IPS-11a (cell line): ENCODE results near the gene CTIF.
"Not testable (repeated sequence)": the region's sequence is repeated elsewhere in the genome, so short reads cannot be mapped to it uniquely, and the experiment has no call there.

Experiments
- H3K4me3 ChIP-seq: one replicate; pipeline ENCODE4 v1.5.1; 2013; ENCODE audit warnings: low read depth, low read length, control low read depth

The CTIF gene

DNA sequence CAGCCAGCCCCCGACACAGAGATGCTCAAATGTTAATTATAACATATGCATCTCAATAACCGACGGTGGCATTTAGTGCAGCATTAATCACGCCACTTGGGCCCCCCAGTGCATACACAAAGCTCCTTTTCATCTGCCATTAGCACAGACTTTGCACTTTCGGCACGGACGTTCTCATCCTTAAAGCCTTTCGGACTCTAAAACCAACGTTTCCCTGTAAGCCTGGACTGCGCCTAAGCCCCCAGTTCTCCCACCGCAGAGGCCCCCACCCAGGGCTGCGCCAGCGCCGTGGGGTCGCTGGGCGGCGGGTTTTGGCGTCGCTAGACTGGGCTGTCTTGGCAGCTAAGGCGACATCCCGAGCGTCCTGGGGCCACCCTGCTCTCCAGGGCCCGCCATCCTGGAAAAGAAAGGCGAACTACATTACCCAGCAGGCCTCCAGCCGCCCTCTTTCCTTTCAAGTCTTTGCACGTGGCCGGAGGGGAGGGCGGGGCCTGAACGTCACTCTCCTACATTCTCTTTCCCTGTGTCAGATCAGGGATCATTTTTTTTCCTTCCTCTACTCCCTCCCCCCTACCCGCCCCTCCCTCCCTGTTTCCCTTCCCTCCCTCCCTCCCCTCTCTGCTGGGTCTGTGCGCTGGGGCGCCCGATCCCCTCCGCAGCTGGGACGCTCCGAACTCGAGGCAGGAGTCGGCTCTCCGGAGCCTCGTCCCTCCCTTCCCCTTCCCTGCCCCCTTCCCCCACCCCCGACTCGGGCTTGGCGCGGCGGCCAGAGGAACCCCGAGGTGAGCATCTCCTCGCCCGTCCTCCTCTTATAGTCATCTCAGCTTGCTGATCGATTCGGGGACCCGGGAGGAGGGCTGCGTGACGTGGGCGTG is at the start of gene CTIF:
Gene CTIF, plus strand, starts transcription at position 501 of the 875 bp plus-strand sequence. CDS start 80,535 bp downstream, outside the sequence.
- peak within 1 kb of the TSS; percentile 74 for H3K4me3 ChIP-seq

DNA sequence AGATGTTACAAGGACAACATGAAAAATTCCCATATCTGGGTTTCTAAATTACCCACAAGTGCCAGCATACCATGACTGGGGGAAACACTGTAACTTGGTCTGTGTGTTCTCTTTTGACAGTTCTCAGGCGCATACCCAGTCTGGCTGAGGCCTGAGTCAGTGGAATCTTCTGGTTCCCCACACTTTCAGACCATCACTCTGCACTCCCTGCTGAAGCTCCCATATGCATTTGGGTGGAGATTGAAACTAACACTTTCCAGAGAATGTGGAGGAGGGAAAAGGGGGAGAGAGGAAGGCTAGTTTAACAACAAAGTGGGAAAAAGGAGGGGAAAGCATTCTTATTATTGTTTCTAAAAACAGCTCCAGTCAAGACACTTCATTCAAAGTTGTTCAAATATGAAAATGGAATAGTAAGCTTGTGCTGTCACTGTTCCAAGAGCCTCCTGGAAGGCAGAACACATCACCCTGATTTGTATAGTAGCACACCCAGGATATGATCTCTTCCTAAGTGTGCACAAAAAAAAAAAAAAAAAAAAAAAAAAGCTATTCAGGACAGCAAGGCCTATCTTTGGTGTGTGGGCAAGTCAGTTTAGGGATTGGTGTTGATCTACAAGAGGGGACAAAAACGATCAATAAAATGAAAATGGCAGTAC is 48.1 kb upstream of the CTIF start:
- no peak overlapping the region for H3K4me3 ChIP-seq

DNA sequence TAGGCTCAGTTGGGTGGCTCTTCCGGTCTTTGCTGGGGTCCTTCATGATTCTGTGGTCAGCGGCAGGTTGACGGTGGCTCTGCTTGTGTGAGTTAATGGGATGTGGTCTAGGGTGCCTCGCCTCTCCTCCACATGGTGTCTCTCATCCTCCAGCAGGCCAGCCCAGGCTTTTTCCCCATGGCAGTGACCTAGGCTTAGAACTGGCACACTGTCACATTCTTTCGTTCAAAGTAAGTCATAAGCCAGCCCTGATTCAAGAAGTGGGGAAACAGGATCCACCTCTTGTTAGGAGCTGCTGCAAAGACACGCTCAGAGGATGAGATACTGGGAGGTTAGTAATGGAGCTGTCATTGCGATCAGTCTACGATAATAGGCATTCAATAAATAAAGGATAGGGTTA is 46.0 kb upstream of the CTIF start:
- H3K4me3 ChIP-seq: no peak overlapping the region

DNA sequence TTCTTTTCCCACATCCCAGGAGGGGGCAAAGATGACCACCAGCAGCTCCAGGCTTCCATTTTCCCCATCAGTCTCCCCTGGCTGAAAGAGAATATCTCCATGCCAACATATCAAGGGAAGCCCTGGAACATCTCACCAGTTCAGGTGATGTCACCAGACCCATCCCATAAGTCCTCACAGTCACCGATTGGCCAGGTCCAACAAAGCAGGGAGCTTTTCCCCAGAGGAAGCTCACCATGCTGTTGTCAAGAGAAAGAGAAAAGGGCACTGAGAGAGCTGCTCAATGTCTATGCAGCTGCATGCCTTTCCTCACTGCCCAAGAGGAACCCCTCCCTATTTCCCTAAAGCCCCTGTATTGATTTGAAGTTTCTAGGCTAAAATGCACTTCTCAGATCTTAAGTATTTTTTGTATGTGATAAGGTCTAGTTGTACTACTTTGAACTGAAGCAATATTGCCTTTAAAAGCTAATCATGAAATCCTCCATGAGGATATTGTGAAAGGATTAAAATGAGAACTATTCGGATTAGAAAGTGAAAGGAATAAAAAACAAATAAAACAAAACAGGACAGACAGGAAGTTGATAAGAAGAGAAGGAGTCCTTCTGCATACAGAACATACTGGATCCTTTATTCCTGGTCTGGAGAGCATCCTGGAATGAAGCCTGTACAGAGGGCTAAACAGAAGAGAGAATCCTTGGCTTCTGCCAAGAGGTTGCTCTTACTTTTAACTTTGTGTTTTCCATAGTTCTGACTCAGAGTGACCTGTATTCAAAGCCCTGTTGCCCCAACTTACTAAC is 45.2 kb upstream of the CTIF start:
- no peak overlapping the region for H3K4me3 ChIP-seq

DNA sequence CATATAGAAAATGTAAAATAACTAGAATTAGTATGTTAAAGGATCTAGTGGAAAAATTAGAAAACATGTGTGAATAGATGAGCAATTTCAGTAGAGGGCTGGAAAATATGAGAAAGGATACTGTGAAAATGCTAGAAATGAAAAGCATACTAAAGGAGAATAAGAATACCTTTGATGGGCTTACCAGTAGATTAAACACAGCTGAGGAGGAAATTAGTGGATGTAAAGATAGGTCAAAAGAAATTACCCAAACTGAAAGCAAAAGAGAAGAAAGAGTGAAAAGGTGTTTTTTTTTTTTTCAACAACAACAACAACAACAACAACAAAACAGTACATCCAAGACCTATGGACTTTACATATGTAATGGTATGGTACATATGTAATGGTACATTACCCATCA is 41.0 kb upstream of the CTIF start:
- no peak overlapping the region for H3K4me3 ChIP-seq

DNA sequence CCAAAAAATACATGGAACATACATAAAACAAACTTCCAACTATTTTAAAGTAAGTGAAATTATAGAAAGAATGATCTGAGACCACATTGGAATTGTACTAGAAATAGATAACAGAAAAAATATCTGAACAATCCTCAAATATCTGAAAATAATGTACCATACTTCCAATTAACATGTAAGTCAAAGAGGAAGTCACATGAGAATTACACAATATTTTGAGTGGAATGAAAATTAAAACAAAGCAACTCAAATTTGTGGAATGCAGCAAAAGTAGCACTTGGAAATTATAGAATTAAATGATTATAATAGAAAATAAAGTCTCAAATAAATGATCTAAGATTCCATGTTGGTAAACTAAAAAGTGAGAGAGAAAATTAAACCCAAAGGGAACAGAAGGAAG is 38.3 kb upstream of the CTIF start:
- H3K4me3 ChIP-seq: no peak overlapping the region

DNA sequence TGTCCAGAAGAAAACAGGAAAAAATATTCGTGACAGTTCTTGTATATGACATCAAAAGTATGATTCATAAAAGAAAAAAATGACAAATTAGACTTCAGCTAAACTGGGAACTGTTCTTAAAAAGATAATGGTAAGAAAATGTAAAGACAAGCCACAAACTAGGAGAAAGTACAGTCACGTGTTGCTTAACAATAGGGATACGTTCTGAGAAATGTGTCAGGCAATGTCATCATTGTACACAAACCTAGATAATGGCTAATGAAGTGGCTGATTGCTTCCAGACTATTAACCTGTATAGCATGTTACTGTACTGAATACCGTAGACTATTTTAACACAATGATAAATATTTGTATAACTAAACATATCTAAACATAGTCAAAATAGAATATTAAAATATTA is 35.9 kb upstream of the CTIF start:
- no peak overlapping the region for H3K4me3 ChIP-seq

DNA sequence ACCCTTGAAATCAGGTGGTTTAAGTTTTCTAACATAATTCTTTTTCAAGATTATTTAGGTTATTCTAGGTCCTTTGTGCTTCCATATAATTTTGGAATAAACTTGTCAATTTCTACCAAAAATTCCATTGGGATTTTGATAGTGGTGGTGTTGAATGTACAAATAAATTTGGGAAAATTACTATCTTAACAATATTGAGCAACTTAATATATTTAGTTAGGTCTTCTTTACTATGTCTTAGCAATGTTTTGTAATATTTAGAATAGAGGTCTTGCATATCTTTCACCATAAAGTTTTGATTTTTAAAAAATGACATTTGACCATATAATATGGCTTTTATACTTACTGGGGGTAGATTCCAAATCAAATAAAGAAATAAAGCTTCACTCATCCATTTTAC is 34.0 kb upstream of the CTIF start:
- H3K4me3 ChIP-seq: no peak overlapping the region

DNA sequence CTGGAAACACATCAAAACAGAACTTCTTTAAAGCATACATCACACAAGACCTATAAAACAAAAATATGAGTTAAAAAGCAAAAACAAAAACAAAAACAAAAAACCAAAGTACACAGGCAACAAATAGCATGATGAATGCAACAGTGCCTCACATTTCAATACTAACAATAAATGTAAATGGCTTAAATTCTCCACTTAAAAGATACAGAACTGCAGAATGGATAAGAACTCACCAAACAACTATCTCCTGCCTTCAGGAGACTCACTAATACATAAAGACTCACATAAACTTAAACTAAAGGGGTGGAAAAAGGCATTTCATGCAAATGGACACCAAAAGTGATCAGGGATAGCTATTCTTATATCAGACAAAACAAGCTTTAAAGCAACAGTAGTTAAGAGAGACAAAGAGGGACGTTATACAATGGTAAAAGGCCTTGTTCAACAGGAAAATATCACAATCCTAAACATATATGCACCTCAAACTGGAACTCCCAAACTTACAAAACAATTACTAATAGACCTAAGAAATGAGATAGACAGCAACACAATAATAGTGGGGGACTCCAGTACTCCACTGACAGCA is 31.8 kb upstream of the CTIF start:
- not testable (repeated sequence) for H3K4me3 ChIP-seq

DNA sequence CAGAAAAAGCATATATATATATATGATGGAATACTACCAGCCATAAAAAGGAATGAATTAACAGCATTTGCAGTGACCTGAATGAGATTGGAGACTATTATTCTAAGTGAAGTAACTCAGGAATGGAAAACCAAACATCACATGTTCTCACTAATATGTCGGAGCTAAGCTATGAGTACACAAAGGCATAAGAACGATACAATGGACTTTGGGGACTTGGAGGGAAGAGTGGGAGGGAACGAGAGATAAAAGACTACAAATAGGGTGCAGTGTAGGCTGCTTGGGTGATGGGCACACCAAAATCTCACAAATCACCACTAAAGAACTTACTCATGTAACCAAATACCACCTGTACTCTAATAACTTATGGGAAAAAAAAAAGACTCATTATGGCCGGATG is 26.3 kb upstream of the CTIF start:
- H3K4me3 ChIP-seq: not testable (repeated sequence)

DNA sequence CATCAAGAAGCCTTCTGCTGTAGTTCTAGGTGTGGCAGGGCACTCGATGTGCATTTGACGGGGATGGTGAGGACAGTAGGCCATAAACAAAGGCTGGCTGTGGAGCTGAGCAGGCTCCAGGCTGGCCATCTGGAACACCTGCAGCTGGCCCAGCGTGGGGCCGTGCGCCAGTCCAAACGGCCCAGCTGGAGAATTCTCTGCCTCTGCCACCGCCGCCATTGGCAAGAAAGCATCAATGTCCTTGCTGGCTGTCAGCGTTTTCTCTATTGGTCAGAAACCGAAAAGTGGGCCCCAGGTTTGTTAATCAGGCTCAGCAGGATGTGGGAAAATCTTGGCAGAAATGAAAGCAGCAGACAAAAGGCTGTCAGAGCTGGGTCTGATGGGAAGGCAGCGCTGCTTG is 24.0 kb upstream of the CTIF start:
- H3K4me3 ChIP-seq: no peak overlapping the region

DNA sequence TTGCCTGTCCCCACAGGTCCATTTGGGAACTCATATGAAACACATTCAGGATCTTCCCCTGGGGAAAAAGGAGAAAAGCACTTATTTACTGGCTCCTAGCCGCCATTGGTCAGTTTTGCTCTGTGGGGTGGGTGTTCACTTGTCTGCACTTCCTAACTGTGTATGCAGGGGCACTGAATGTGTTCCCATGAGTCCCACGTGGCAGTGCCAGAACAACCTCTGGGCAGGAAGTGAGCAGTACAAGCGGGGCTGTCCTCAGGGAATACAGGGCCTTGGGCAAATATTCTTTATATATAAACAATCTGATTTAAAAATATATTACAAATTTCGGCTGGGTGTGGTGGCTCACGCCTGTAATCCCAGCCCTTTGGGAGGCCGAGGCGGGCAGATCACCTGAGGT is 21.8 kb upstream of the CTIF start:
- H3K4me3 ChIP-seq: no peak overlapping the region

DNA sequence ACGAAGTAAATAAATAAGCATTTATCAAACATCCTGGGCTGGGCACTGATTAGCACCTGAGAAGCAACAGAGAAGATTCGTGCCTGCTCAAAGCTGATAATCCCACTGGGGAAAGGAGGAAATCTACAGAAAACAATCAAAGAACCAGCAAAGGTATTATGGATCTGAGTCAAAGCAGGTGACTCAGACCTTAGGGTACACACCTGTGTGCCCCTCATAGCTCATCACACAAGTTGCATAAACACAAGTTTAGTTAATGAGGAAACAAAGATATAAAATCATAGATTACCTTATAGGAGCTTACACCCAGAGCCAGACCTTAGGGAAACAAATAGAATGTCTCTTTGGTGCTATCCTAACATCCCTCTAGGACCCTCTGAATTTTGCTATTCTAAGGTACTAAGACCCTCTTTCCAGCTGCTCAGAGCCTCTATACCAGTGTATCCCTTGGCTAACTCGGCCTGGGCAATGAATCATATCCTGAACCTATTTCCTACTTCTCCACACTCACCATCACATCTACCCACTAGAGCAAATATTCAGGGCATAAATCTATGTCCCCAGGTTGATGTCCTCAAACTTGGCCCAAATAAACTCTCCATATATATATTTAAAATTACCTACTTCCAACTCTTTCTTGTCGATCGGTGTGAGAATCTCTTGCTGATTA is 19.3 kb upstream of the CTIF start:
- H3K4me3 ChIP-seq: no peak overlapping the region

DNA sequence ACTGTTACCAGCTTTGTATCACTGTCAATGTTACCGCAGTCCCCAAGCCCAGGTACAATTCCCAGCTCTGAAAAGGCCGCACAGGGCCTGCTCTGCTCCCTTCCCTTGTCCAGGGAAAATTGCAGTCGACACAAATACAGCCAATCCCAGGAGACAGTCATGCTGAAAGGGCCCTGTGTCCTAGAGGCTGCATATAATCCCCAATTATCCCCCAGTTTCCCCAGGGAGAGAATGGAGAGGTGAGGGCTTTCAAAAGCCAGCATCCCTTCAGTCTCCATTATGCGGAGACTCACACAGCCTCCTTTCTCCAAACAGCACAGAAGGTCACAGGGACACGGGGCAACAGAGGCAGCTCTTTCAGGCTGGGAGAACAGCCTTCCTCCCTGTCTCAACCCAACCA is 17.1 kb upstream of the CTIF start:
- H3K4me3 ChIP-seq: no peak overlapping the region

DNA sequence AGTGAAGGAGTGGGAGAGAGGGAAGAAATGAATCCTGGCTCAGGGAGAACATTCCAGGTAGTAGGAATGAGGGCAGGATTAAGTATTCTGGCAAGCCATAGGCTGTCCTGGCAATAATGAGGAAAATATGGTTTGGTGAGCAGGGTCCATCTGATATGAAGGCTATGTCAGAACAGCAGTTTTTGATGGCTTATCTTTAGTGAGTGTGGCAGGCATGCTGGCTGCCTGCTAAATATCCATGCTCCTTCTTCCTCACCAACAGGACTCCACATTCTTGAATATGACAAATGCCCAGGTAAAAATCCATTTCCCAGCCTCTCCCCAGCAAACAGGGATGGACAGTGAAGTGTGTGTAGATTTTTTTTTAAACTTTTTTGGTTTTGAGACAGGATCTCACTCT is 13.2 kb upstream of the CTIF start:
- no peak overlapping the region for H3K4me3 ChIP-seq

DNA sequence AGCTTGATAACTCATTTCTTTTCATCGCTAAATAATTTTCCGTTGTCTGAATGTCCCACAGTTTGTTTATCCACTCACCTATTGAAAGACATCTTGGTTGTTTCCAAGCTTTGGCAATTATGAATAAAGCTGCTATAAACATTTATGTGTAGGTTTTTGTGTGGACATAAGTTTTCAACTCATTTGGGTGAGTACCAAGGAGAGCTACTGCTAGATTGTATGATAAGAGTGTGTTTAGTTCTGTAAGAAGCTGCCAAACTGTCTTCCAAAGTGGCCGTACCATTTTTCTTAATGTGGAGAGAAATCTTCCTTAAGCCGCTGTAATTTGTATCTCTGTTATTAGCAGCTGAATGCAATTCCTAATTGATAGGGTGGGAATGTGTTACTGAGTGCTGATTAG is 11.4 kb upstream of the CTIF start:
- no peak overlapping the region for H3K4me3 ChIP-seq

DNA sequence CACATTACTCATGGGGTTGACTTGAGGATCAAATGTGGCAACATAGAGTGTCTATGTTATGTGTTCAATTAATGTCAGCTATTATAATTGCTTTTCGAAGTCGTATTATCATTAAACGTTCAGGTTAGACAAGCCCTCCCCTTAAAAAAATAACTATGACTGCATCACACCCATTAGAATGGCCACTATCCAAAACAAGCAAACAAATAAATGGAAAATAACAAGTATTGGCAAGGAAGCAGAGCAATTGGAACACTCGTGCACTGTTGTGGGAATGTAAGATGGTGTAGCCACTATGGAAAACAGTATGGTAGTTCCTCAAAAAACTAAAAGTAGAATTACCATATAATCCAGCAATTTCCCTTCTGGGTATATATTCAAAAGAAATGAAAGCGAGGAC is 10.0 kb upstream of the CTIF start:
- H3K4me3 ChIP-seq: no peak overlapping the region

DNA sequence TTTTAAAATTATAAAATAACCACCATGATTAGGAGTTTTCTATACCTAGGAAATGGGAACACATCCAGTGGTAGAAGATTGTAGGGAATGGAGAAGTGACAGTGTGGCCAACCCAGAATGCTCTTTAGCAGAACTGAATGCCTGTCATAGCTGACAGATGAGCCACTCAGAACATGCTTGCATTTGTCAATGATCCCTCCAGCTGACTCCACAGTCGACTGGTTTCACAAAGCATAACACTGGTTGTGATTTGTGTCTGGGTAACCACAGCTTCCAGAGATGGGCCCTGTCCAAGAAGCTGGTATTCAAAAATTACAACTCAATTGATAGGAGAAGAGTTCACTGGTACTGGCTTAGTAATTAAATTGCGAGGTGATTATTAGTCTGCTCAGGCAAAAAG is 9.0 kb upstream of the CTIF start:
- no peak overlapping the region for H3K4me3 ChIP-seq

DNA sequence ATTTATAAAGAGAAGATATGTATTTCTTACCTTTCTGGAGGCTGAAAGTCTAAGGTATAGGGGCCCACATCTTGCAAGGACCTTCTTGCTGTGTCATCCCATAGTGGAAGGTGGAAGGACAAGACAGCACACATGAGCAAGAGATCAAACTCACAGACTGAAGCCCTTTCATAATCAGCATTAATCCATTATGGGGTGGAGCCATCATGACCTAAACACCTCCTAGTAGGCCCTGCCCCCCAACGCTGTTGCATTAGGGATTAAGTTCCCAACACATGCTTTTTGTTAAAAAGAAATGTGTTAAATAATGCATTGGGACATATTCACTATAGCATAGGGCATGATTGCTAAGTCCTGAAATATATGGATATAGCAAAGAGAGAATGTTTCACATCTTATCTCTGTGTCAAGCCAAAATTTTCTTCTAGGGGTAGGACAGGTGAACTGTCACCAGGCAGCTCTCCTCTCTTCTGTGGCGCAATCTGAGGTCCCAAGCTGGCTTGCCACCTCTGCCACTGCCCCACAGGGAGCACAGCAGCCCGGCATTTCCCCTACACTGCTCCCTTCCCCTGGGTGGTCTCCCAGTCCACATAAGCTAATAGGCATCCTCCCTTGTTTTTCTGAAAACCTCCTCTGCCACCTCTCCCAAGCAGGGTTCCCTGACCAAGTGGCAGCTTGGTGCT is 8.3 kb upstream of the CTIF start:
- H3K4me3 ChIP-seq: no peak overlapping the region

DNA sequence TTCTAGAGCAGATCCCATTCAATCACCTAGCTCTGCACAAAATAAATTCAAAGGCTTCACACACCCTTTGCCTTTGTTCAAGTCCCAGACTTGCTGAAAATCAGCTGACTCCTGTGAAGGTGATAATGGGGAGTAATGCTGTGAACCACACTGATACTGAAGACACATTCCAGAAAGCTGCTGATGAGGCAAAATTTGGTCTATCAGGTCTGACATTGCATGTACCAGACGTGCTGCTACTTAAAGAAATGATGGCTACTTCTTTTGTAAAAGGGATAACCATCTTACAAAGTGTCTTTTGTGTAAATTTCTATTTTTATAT is 7.8 kb upstream of the CTIF start:
- H3K4me3 ChIP-seq: no peak overlapping the region
